Tibial nerve (tissue), 4 donors: ENCODE measurements around the gene HEXB.

Experiments used
- EP300 ChIP-seq, 2 donors: sonication (generic); formaldehyde crosslinking; IDR thresholded peaks; one replicate each; pipeline ENCODE4 v1.6.1; 2017; ENCODE audit warnings: antibody characterized with exemption in 2 of 2, mild to moderate bottlenecking in 1 of 2
- POLR2A ChIP-seq, 2 donors: fragments of 450-650 bp; IDR thresholded peaks; one replicate each; pipeline ENCODE4 v1.6.1; 2017; ENCODE audit warnings: antibody characterized with exemption in 2 of 2, mild to moderate bottlenecking in 2 of 2, moderate library complexity in 2 of 2
- TF ChIP-seq, protein P1 (sequence below), 5 experiments: fragments of 200-600 bp in 3 of 5; fragments of 450-650 bp in 2 of 5; sonication (generic) in 3 of 5; IDR thresholded peaks; one replicate each; pipeline ENCODE4 v1.5.1; 2016 to 2019; ENCODE audit warnings: antibody characterized with exemption in 5 of 5, mild to moderate bottlenecking in 3 of 5, moderate library complexity in 2 of 5

- TF ChIP-seq, protein P1, sequence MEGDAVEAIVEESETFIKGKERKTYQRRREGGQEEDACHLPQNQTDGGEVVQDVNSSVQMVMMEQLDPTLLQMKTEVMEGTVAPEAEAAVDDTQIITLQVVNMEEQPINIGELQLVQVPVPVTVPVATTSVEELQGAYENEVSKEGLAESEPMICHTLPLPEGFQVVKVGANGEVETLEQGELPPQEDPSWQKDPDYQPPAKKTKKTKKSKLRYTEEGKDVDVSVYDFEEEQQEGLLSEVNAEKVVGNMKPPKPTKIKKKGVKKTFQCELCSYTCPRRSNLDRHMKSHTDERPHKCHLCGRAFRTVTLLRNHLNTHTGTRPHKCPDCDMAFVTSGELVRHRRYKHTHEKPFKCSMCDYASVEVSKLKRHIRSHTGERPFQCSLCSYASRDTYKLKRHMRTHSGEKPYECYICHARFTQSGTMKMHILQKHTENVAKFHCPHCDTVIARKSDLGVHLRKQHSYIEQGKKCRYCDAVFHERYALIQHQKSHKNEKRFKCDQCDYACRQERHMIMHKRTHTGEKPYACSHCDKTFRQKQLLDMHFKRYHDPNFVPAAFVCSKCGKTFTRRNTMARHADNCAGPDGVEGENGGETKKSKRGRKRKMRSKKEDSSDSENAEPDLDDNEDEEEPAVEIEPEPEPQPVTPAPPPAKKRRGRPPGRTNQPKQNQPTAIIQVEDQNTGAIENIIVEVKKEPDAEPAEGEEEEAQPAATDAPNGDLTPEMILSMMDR (IDR thresholded peaks at IDR 0.05) = no peak
- TF ChIP-seq POLR2A (IDR thresholded peaks at IDR 0.05) = no peak
- no peak for TF ChIP-seq EP300 (IDR thresholded peaks at IDR 0.05)
Measured at GRCh38 chr5:74736759-74737158, 51.7 kb downstream of the HEXB start.
